ENCODE results near the gene CENPU. TPM values are rescaled to one million over a fixed set of nuclear protein-coding genes. Genes with fewer than 3 reads are reported as not detected.

CENPU gene
- total RNA-seq, 1 donor from 2014 or later: 52.1 TPM

GRCh38 chr4:184766446-184766845 lies 32.5 kb upstream of the CENPU start:
- Mint-ChIP-seq H3K27ac (no peak overlapping the region), H3K36me3 (peaks cover 21% of the 10 kb centered on the region), H3K4me3 (no peak overlapping the region), H3K9me3 (no peaks in the 10 kb centered on the region), H3K4me1 (ENCODE audit: unreplicated experiment) (peaks cover 6% of the 10 kb centered on the region), H3K27me3 (no peaks in the 10 kb centered on the region)
- no peak for DNase-seq (ENCODE audit: extremely low spot score, unreplicated experiment)
- TF ChIP-seq, protein P1, sequence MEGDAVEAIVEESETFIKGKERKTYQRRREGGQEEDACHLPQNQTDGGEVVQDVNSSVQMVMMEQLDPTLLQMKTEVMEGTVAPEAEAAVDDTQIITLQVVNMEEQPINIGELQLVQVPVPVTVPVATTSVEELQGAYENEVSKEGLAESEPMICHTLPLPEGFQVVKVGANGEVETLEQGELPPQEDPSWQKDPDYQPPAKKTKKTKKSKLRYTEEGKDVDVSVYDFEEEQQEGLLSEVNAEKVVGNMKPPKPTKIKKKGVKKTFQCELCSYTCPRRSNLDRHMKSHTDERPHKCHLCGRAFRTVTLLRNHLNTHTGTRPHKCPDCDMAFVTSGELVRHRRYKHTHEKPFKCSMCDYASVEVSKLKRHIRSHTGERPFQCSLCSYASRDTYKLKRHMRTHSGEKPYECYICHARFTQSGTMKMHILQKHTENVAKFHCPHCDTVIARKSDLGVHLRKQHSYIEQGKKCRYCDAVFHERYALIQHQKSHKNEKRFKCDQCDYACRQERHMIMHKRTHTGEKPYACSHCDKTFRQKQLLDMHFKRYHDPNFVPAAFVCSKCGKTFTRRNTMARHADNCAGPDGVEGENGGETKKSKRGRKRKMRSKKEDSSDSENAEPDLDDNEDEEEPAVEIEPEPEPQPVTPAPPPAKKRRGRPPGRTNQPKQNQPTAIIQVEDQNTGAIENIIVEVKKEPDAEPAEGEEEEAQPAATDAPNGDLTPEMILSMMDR (conservative IDR thresholded peaks at IDR 0.05): no peak

GRCh38 chr4:184765473-184766340 lies 31.8 kb upstream of the CENPU start:
- Mint-ChIP-seq H3K27me3 (no peaks in the 10 kb centered on the region), H3K9me3 (no peaks in the 10 kb centered on the region), H3K27ac (no peak overlapping the region), H3K4me3 (no peak overlapping the region), H3K4me1 (ENCODE audit: unreplicated experiment) (peaks cover 6% of the 10 kb centered on the region), H3K36me3 (peaks cover 21% of the 10 kb centered on the region)
- DNase-seq (ENCODE audit: extremely low spot score, unreplicated experiment): no peak
- TF ChIP-seq, protein P1 (conservative IDR thresholded peaks at IDR 0.05): no peak

DNA sequence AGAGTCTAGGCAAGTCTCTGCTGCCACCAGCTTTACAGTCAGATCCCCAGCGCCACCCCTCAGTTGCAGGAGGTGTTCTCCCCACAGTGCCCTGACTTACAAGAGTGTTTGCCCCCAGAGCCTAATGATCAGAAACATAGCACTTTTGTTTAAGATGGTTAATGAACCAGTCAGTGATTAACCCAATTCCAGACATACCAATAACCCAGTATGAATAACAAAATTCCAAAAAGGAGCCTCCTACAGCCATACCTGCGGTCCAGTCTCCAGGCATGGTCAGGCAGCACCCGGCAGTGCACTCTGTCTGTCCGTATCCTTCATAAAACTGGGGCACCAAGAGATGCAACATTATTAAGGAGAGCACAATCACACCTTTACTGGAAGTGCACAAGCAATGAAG lies 30.7 kb upstream of the CENPU start:
- Mint-ChIP-seq H3K4me1 (ENCODE audit: unreplicated experiment) (peaks cover 6% of the 10 kb centered on the region), H3K27me3 (no peaks in the 10 kb centered on the region), H3K4me3 (no peak overlapping the region), H3K36me3 (peaks cover 28% of the 10 kb centered on the region), H3K9me3 (no peaks in the 10 kb centered on the region), H3K27ac (no peak overlapping the region)
- DNase-seq (ENCODE audit: extremely low spot score, unreplicated experiment): no peak
- TF ChIP-seq, protein P1 (conservative IDR thresholded peaks at IDR 0.05): no peak

- TF ChIP-seq, protein P1 (conservative IDR thresholded peaks at IDR 0.05): no peak
Observed at GRCh38 chr4:184763150-184763780, 29.4 kb upstream of the CENPU start.

GRCh38 chr4:184762100-184762499 lies 28.2 kb upstream of the CENPU start:
- no peak for DNase-seq (ENCODE audit: extremely low spot score, unreplicated experiment)
- Mint-ChIP-seq H3K9me3 (no peaks in the 10 kb centered on the region), H3K27me3 (no peaks in the 10 kb centered on the region), H3K27ac (no peak overlapping the region), H3K36me3 (peaks cover 38% of the 10 kb centered on the region), H3K4me1 (ENCODE audit: unreplicated experiment) (peaks cover 6% of the 10 kb centered on the region), H3K4me3 (no peak overlapping the region)
- TF ChIP-seq, protein P1 (conservative IDR thresholded peaks at IDR 0.05): no peak

More at GRCh38 chr4:184763150-184763780, 29.4 kb upstream of the CENPU start:
- DNase-seq (ENCODE audit: extremely low spot score, unreplicated experiment): no peak
- no peaks in the 10 kb centered on the region for H3K27me3 Mint-ChIP-seq
- H3K27ac Mint-ChIP-seq: no peak overlapping the region
- no peak overlapping the region for H3K4me3 Mint-ChIP-seq
- H3K9me3 Mint-ChIP-seq: no peaks in the 10 kb centered on the region
- H3K4me1 Mint-ChIP-seq (ENCODE audit: unreplicated experiment): peaks cover 6% of the 10 kb centered on the region
- peaks cover 33% of the 10 kb centered on the region for H3K36me3 Mint-ChIP-seq

Data from type B pancreatic cell (in vitro differentiated cells).